GM15510 (cell line): ENCODE results near the gene NUCKS1.

Experiments
- POLR2A ChIP-seq: IDR thresholded peaks from 3 replicates; pipeline ENCODE4 v1.6.1; 2011; ENCODE audit warnings: borderline replicate concordance; ENCODE audit not compliant: insufficient read length; ENCODE audit errors: extremely low read depth

NUCKS1 gene

GRCh38 chr1:205750138-205751035, at the start of gene NUCKS1:
Gene NUCKS1, minus strand, starts transcription at chr1:205750182. Its CDS starts 209 bp downstream, at chr1:205749973.
- TF ChIP-seq POLR2A, result peak; percentile 33

GRCh38 chr1:205798577-205798976, 48.6 kb upstream of the NUCKS1 start:
- no peak for TF ChIP-seq POLR2A

GRCh38 chr1:205797168-205797567, 47.2 kb upstream of the NUCKS1 start:
- no peak for TF ChIP-seq POLR2A

- no peak for TF ChIP-seq POLR2A
These were observed 44.2 kb upstream of the NUCKS1 start for GRCh38 chr1:205794011-205794730.

- TF ChIP-seq POLR2A, result no peak
These were observed 43.1 kb upstream of the NUCKS1 start for GRCh38 chr1:205792961-205793673.

- TF ChIP-seq POLR2A, result no peak
These were observed 42.5 kb upstream of the NUCKS1 start for GRCh38 chr1:205792481-205792881.

GRCh38 chr1:205791568-205792180, 41.7 kb upstream of the NUCKS1 start:
- no peak for TF ChIP-seq POLR2A

GRCh38 chr1:205787287-205787916, 37.4 kb upstream of the NUCKS1 start:
- TF ChIP-seq POLR2A, result no peak

GRCh38 chr1:205786601-205787000, 36.6 kb upstream of the NUCKS1 start:
- no peak for TF ChIP-seq POLR2A

GRCh38 chr1:205785446-205785845, 35.5 kb upstream of the NUCKS1 start:
- no peak for TF ChIP-seq POLR2A

- TF ChIP-seq POLR2A, result no peak
These were observed 33.9 kb upstream of the NUCKS1 start for GRCh38 chr1:205783904-205784303.

GRCh38 chr1:205783433-205783795, 33.4 kb upstream of the NUCKS1 start:
- TF ChIP-seq POLR2A, result no peak

- no peak for TF ChIP-seq POLR2A
These were observed 32.8 kb upstream of the NUCKS1 start for GRCh38 chr1:205782627-205783432.

GRCh38 chr1:205780335-205780734, 30.4 kb upstream of the NUCKS1 start:
- no peak for TF ChIP-seq POLR2A

- no peak for TF ChIP-seq POLR2A
These were observed 28.0 kb upstream of the NUCKS1 start for GRCh38 chr1:205777994-205778393.

GRCh38 chr1:205775717-205776056, 25.7 kb upstream of the NUCKS1 start:
- no peak for TF ChIP-seq POLR2A
